GM19455 (cell line): Measurements from ENCODE around the gene ASB5.
"Not testable (repeated sequence)": the region's sequence is repeated elsewhere in the genome, so short reads cannot be mapped to it uniquely, and the experiment has no call there.

Experiments
- ATAC-seq: cut with Tn5 transposase; IDR thresholded peaks from one replicate; pipeline ENCODE4 v1.9.1; 2021; ENCODE audit not compliant: unreplicated experiment

ASB5 gene

GRCh38 chr4:176279560-176279959 lies 10.5 kb upstream of the ASB5 start:
- not testable (repeated sequence) for ATAC-seq

GRCh38 chr4:176277162-176277904 lies 8.3 kb upstream of the ASB5 start:
- peak; percentile 90 for ATAC-seq

- ATAC-seq, result no peak
Observed at GRCh38 chr4:176276710-176277109, 7.7 kb upstream of the ASB5 start.

GRCh38 chr4:176274441-176274840 lies 5.4 kb upstream of the ASB5 start:
- ATAC-seq, result no peak

- no peak for ATAC-seq
Observed at GRCh38 chr4:176273736-176274135, 4.7 kb upstream of the ASB5 start.

GRCh38 chr4:176272799-176273198 lies 3.8 kb upstream of the ASB5 start:
- ATAC-seq, result no peak

GRCh38 chr4:176271749-176272148 lies 2.7 kb upstream of the ASB5 start:
- no peak for ATAC-seq

- no peak for ATAC-seq
Observed at GRCh38 chr4:176270669-176271068, 1.6 kb upstream of the ASB5 start.

- no peak for ATAC-seq
Observed at GRCh38 chr4:176266026-176266425, 3.0 kb downstream of the ASB5 start.

GRCh38 chr4:176262243-176262642 lies 6.8 kb downstream of the ASB5 start:
- peak; percentile 86 for ATAC-seq

- no peak for ATAC-seq
Observed at GRCh38 chr4:176261481-176261880, 7.5 kb downstream of the ASB5 start.

GRCh38 chr4:176261018-176261417 lies 8.0 kb downstream of the ASB5 start:
- ATAC-seq, result no peak

GRCh38 chr4:176259330-176260090 lies 9.5 kb downstream of the ASB5 start:
- ATAC-seq, result no peak

GRCh38 chr4:176258135-176258534 lies 10.9 kb downstream of the ASB5 start:
- no peak for ATAC-seq

- no peak for ATAC-seq
Observed at GRCh38 chr4:176256921-176257320, 12.1 kb downstream of the ASB5 start.

- no peak for ATAC-seq
Observed at GRCh38 chr4:176242764-176243347, 26.2 kb downstream of the ASB5 start.

GRCh38 chr4:176241703-176242102 lies 27.3 kb downstream of the ASB5 start:
- no peak for ATAC-seq

- ATAC-seq, result no peak
Observed at GRCh38 chr4:176238826-176239225, 30.2 kb downstream of the ASB5 start.

- ATAC-seq, result no peak
Observed at GRCh38 chr4:176238157-176238610, 30.8 kb downstream of the ASB5 start.

GRCh38 chr4:176236946-176237345 lies 32.1 kb downstream of the ASB5 start:
- ATAC-seq, result no peak

- no peak for ATAC-seq
Observed at GRCh38 chr4:176230836-176231235, 38.2 kb downstream of the ASB5 start.

- ATAC-seq, result no peak
Observed at GRCh38 chr4:176229645-176230044, 39.4 kb downstream of the ASB5 start.
